Measurements from ENCODE around the gene DLL4.
"Not testable (repeated sequence)": the region's sequence is repeated elsewhere in the genome, so short reads cannot be mapped to it uniquely, and the experiment has no call there.

Gene DLL4

DNA sequence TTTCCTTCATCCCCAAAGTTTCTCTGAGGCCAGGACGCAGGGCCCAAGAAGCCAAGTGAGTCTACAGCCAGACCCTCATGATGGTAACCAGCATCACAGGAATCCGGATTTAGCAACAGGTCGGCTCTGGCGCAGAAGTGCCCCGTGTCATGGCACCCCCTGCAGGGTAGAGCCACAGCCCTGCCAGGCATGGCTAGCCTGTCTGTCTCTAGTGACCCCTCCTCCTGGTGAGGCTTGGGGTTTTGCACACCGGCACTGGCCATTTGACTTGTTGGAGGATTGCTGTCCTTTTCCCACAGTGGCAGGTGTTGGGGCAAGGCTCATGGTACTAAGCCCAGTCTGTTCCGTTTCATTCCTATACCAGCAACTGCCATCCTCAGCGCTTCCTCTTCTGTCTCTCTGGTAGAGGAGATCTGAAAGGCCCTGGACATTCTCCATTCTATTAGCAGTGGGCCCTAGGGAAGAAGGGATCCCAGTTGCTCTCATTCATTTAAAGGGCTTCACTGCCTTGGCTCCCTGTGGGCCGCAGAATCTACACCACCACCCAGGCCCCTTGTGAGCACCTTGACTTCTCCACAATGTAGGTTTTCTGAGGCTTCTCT is 14.7 kb downstream of the DLL4 start:
- DNase-seq = no peak

DNA sequence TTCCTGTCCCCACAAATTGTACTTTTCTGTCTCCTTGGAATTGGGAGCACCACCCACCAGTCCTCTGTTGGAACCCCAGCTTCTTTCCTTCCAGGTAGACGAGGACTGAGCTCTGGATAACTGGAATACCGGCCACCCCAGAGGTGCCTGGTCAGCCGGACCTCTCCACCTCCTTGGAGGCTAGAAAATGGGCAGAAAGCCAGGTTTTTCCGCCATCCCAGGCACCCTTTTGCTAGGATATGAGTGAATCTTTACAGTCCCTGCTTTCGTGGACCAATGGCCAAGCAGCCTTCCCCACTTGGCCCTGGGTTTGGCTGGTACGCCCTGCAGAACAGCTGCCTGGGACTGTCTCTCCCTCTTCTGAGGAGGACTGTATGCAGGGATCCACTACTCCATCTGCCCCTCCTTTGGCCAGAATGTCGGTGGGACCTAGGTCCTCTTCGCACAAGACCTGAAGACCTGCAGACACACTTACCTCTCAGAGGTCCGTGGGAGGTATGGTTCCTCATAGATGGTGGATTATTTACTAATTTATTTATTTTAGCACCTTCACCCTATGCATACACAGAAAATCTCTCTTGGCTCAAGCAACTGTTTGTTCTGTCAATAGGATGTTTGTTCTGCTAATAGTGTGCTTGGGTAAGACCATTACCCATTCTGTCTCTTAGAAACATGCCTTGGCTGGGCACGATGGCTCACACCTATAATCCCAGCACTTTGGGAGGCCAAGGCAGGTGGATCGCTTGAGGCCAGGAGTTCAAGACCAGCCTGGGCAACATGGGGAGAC is 15.6 kb downstream of the DLL4 start:
- no peak for DNase-seq

DNA sequence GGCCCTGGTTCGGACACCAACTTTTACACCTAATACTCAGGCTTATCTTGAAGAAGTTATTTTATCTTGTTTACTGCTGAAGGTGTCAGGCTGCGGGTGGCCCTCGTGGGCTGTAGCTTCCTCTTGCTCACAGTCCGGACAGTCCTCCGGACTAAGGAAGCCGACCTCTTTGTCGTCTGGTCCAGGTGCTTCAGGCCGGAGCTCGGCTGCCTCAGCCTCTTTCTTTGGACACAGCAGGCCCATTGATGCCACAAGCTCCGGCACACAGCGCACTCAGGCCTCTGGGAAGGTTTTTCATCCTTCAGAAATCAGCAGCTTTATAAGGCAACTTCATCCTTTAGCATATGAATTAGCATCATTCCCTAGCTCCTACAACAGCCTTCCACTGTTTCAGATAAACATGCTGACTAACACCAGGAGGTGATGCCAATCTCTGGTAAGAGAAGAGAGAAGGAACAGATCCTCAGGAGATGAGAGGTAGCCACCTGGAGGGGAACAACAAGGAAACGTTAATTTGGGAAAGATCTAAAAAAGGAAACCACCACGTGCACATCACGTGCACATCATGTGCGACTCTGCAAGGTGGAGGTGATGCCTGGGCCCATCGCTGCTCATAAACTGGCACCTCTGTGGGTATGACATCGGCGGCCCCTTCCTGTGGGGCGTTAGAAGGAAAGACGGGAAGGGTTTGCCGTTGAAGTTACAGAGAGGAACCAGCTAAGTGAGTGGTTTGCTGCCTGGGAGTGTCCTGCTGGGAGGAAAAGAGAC is 19.8 kb downstream of the DLL4 start:
- DNase-seq = no peak

DNA sequence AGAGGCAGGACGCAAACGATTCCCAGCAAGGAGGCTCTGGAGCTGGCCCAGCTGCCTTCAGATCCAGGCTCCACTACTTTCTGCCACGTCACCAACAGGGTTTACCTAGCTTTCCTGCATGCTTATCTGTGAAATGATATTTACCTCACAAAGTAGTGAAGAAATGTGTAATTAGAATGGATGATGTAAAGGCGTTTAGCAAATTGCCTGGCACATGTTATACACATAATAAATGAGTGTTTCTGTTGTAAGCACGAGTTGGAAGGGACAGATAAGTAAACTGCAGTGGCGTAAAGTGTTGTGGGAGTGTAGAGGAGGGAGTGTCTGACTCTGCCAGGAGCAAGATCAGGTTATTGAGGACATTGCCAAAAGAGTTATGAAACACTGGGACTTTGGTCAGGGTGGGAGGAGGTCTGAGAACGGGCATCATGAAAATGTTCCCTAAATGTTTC is 20.6 kb downstream of the DLL4 start:
- no peak for DNase-seq

DNA sequence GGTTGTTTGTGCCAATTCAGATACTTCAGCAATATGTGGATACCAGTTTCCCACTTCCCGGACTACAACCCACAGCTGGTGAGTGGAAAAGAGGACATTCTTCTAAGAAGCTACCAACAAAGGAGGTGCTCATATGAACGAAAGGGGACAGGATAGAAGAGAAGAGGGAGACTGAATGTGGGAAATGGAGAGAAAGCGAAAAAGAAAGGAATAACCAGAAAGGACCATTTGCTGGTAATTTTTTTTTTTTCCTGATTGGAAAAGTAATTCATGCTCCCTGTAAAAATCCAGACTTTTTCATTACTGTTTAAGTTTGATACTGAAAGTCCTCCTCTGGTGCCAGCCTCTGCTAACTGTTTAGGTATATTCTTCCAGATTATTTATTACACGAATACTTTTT is 22.6 kb downstream of the DLL4 start:
- no peak for DNase-seq

DNA sequence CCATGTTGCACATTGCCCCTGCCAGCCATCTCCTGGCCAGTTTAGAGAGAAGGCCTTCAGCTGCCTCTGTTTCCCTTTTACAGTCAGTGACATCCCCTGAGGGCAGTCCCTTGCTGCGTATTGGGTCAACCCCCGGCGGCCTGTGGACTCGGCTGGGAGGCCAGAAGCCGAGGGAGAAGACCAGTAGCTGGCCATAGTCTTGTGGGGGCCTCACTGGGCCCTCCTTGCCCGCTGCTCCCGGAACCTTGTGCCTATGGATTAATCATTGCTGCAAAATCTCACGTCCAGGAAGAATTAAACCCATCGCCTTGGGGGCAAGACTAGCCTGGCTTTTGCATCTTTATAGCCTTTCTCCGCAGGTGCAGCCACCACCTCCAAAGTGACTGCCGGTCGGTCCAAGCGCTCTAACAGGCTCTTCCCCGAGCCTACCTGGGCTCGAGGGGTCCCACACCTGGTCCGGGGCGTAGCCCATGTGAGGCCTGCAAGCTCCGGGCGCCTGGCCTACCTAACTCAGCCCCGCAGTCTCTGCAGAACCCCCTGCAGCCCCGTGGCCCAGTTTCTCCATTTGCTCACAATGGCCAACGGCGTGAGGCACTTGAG is 23.3 kb downstream of the DLL4 start:
- no peak for DNase-seq

DNA sequence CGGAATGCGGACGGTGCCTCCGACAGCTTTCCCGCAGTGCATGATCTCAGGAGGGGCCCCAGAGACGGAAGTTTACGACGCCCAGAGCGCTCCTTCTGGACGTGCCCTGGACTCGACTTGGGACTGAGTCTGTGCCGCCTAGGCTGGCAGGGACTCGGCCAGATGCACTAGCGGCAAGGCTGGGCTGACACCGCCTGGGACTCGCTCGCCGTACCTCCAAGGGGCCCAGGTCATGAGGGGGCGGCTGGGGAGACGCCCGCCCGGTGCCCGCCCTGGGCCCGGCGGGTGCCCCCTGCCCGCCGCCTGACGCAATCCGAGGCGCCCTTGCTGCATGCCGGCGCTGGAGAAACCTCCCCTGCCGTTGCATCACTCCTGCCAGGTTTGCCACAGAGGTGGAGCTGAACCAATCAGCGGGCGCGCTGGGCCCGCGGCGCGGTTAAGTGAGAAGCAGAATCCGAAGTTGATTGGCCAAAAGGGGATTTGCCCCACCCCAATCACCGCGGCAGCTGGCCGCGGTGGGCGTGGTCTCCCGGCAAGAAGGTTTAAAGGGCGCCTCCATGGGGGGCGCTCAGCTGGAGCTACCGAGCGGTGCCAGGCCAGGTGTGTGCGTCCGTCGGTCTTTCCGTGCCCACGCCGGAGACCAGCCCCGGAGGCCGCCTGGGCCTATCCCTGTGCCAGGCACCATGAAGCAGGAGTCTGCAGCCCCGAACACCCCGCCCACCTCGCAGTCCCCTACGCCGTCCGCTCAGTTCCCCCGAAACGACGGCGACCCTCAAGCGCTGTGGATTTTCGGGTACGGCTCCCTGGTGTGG is 24.0 kb downstream of the DLL4 start, which contains the start of gene CHAC1:
CHAC1 (plus strand) TSS at position 571 of the 812 bp plus-strand sequence; CDS start at position 684, 113 bp downstream.
- peak; percentile 95 to 96 for DNase-seq

GRCh38 chr15:40953713-40954074 is 24.6 kb downstream of the DLL4 start:
- DNase-seq = no peak

DNA sequence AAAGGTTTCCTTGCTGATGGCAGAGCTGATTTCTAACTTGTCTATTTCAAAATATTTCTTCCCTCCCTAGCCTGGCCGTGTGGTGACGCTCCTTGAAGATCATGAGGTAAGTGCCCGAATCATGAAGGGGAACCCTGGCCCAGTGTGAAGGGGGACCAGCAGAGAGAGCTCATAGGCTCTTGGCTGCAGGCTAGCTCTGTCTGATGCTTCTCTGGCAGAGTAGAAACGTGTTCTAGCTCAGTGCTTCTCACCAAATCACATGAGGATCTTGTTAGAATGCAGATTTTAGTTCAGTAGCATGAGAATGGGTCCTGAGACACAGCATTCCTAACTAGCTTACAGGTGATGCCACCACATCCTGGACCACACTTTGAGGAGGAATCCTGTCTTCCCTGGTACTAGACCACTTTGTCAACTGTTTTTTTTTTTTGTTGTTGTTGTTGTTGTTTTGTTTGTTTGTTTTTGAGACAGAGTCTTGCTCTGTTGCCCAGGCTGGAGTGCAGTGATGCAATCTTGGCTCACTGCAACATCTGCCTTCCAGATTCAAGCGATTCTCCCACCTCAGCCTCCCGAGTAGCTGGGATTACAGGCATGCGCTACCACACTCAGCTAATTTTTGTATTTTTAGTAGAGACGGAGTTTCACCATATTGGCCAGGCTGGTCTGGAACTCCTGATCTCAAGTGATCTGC is 25.2 kb downstream of the DLL4 start:
- DNase-seq = not testable (repeated sequence)

DNA sequence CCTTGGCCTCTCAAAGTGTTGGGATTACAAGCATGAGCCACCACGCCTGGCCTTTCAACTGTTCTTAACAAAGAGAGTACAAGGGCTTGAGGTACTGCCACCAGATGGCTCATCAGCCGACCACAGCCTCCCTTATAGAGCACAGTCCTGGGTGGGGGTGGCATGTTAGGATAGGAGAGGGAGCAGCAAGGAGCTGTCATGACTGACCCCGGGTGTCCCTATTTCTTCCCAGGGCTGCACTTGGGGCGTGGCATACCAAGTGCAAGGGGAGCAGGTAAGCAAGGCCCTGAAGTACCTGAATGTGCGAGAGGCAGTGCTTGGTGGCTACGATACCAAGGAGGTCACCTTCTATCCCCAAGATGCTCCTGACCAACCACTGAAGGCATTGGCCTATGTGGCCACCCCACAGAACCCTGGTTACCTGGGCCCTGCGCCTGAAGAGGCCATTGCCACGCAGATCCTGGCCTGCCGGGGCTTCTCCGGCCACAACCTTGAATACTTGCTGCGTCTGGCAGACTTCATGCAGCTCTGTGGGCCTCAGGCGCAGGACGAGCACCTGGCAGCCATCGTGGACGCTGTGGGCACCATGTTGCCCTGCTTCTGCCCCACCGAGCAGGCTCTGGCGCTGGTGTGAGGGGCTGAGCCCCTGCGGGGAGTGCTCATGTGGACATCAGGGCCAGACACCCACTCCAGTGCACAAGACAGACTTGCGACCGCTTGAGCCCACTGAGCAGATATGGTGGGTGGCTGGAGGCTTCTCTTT is 26.2 kb downstream of the DLL4 start:
- no peak for DNase-seq

DNA sequence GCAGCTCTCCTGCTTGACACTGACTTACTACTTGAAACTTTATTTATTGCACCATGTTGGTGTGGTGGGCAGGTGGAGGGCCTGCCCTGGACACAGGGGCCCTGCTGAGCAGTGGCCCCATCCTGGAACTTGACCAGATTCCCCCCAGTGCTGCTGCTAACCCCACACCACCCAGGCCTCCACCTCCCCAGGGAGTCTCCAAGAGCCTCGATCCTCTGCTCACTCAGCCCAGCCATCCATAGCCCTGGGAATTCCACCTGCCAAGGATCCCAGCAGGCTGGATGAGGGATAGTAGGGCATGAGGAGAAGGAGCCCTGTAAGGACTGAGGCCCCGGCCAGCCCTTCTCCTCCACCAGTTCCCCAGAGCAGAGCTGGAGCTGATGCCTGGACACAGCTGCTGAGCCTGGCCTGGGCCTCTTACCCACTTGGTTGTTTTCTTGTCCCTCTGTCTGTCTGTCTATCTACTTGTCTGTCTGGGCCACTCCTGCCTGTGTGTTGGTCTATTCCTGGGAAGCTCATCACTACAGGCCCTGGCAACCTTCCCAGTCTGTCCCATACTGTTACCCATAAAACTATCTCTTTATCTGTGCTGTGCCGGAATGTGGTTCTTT is 26.9 kb downstream of the DLL4 start:
- DNase-seq = no peak

GRCh38 chr15:40956541-40956982 is 27.4 kb downstream of the DLL4 start:
- no peak for DNase-seq

- DNase-seq = no peak
These were observed 28.0 kb downstream of the DLL4 start for GRCh38 chr15:40957041-40957555.

DNA sequence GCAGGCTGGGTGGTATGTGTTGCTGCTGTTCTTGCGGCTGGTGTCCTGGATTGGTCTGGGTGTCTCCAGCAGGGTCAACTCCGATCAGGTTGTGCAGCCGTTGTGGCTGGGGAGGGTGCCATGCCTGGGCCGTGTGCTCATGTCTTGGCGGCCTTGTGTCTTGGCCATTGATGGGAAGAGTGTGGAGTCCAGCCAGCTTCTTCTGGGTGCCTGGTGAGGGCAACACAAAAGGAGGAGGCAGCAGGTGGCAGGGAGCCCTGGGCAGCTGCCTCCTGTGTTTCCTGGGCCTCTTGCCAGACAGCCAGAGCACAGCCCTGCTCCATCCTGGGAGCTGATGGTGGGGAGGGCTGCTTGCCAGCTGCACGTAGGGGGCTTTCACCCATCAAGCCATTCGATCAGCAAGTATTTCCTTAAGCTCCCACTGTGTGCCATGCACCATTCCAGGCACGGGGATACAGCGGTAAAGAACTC is 28.5 kb downstream of the DLL4 start:
- DNase-seq = no peak

GRCh38 chr15:40958146-40958545 is 29.0 kb downstream of the DLL4 start:
- DNase-seq = no peak

DNA sequence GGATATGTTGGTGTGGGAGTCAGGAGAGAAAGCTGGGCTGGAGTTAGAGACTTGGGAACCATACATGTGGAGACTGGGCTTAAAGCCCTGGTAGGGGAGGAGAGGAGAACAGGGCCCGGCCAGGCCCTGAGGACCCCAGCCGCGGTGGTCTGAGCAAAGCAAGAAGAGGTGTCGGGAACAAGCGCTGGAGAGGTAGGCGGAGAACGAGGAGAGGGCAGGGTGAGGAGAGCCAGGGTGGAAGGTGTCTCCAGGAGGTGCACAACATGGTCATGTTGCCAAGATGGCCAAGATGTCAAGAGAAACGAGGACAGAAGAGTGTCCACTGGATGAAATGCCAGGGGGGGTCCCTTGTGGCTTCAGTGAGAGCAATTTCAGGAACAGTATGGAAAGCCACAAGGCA is 29.6 kb downstream of the DLL4 start:
- DNase-seq = no peak

DNA sequence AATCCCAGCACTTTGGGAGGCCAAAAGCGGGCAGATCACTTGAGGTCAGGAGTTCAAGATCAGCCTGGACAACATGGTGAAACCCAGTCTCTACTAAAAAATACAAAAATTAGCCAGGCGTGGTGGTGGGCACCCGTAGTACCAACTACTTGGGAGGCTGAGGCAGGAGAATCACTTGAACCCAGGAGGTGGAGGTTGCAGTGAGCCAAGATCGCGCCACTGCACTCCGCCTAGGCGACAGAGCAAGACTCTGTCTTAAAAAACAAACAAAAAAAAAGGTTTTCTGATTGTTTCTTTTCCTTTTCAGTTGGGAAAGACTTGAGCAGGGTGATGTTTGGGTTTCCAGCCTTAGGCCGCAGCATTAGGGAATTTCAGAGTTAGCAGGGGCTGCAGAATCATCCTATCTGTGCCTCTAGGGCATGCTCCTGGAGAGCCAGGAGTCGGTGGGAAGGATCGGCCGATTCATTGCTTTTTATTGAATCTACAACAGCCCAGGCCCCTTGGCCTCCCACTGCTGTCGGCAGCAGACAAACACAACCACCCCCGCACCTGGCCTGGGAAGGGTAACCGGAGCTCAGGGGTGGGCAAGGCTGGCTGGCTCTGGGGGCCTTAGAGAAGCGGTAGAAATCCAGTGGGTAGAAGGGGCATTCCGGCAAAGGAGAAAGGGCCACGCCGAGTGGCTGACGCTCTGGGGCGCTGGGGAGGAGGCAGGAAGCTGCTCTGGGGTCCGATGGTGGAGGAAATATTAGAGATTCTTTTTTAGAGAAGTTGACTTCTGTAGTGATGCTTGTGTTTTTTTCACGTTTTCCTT is 30.4 kb downstream of the DLL4 start:
- DNase-seq = no peak

DNA sequence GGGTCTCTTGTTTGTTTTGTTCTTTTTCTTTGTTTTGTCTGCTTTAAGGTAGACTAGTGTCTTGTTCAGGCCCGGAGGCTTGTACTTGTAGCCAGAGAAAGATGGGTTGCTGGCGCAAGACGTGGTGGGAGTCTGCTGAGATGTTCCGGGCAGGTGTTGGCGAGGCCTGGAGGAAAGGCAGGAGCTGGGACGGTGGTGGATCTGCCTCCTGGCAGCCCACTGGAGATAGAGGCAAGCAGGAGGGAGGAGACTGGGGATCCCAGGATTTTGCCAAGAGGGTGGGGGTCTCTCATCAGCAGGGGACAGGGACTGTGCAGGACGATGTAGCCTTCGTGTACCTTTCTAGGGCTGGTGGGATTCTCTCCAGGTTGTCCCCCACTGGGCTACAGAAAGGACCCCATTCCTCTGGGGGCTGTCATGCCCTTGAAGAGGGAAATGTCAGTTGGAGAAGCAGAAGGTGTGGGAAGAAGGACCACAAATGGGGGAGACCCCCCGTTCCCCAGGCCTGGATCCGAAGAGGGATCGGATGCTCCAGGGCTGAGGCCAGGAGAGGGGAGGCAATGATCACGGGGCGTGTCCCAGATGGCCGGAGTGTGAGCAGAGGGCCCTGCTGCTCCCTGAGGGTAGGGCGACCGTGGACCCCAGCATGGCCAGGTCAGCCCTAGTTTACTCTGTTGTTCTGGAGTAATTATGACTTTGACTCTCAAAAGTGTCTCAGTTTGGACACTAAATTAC is 31.2 kb downstream of the DLL4 start:
- no peak for DNase-seq

- no peak for DNase-seq
These were observed 31.8 kb downstream of the DLL4 start for GRCh38 chr15:40960925-40961324.
